Ascending aorta (tissue), 2 donors: ENCODE measurements around the gene PHYH. TPM values are rescaled to one million over a fixed set of nuclear protein-coding genes. Genes with fewer than 3 reads are reported as not detected.
"Not testable (repeated sequence)": the region's sequence is repeated elsewhere in the genome, so short reads cannot be mapped to it uniquely, and the experiment has no call there.

Experiments used
- DNase-seq, 2 donors: peaks; one replicate each; pipeline ENCODE4 v3.0.0-alpha.2; 2019; ENCODE audit warnings: low spot score in 2 of 2
- H3K27ac ChIP-seq, 2 donors: fragments of 200-600 bp; sonication (generic); one replicate each; pipeline ENCODE4 v1.5.1; 2016 to 2017; ENCODE audit warnings: mild to moderate bottlenecking in 1 of 2
- H3K27me3 ChIP-seq: fragments of 200-600 bp; sonication (generic); one replicate; pipeline ENCODE4 v1.5.1; 2017
- H3K36me3 ChIP-seq, 2 donors: fragments of 200-600 bp; sonication (generic); one replicate each; pipeline ENCODE4 v1.5.1; 2016
- H3K4me1 ChIP-seq, 2 donors: fragments of 200-600 bp; sonication (generic); one replicate each; pipeline ENCODE4 v1.5.1; 2016 to 2017; ENCODE audit warnings: mild to moderate bottlenecking in 1 of 2
- H3K4me3 ChIP-seq, 2 donors: fragments of 200-600 bp; sonication (generic); one replicate each; pipeline ENCODE4 v1.5.1; 2016 to 2017; ENCODE audit warnings: mild to moderate bottlenecking in 1 of 2
- H3K9me3 ChIP-seq, 2 donors: fragments of 200-600 bp; sonication (generic); one replicate each; pipeline ENCODE4 v1.5.1; 2016
- intact Hi-C: fragments of 100-400 bp; cut with DNase I; formaldehyde crosslinking; loops from one replicate; pipeline ENCODE4 v1.15.1; 2023
- total RNA-seq: library from RNA; depleted of rRNA; stranded (reverse); fragments of >200 nt; gene quantifications from one replicate; pipeline ENCODE4 v1.1.0, GENCODE V29; 2016
- TF ChIP-seq, protein P1 (sequence below), 3 experiments: fragments of 200-600 bp in 2 of 3; fragments of 450-650 bp in 1 of 3; sonication (generic) in 2 of 3; IDR thresholded peaks; one replicate each; pipeline ENCODE4 v1.5.1; 2016 to 2019; ENCODE audit warnings: antibody characterized with exemption in 3 of 3, mild to moderate bottlenecking in 1 of 3, moderate library complexity in 1 of 3

PHYH gene
- total RNA-seq, 1 donor from 2014 or later: 22.0 TPM

GRCh38 chr10:13236638-13237037 lies 63.2 kb downstream of the PHYH start:
- H3K36me3 ChIP-seq: no peaks in the 10 kb centered on the region
- TF ChIP-seq, protein P1, sequence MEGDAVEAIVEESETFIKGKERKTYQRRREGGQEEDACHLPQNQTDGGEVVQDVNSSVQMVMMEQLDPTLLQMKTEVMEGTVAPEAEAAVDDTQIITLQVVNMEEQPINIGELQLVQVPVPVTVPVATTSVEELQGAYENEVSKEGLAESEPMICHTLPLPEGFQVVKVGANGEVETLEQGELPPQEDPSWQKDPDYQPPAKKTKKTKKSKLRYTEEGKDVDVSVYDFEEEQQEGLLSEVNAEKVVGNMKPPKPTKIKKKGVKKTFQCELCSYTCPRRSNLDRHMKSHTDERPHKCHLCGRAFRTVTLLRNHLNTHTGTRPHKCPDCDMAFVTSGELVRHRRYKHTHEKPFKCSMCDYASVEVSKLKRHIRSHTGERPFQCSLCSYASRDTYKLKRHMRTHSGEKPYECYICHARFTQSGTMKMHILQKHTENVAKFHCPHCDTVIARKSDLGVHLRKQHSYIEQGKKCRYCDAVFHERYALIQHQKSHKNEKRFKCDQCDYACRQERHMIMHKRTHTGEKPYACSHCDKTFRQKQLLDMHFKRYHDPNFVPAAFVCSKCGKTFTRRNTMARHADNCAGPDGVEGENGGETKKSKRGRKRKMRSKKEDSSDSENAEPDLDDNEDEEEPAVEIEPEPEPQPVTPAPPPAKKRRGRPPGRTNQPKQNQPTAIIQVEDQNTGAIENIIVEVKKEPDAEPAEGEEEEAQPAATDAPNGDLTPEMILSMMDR (IDR thresholded peaks at IDR 0.05): no peak
- intact Hi-C loops: no loop called here
- no peak overlapping the region for H3K4me3 ChIP-seq
- peak in 1 of 2 donors; percentile 15 for DNase-seq
- no peaks in the 10 kb centered on the region for H3K9me3 ChIP-seq
- no peaks in the 10 kb centered on the region for H3K4me1 ChIP-seq
- no peaks in the 10 kb centered on the region for H3K27me3 ChIP-seq
- H3K27ac ChIP-seq: no peak overlapping the region

GRCh38 chr10:13234736-13235135 lies 65.1 kb downstream of the PHYH start:
- intact Hi-C loops, H3K4me3 ChIP-seq, H3K36me3 ChIP-seq, H3K4me1 ChIP-seq, DNase-seq, H3K9me3 ChIP-seq, H3K27ac ChIP-seq, H3K27me3 ChIP-seq: not testable (repeated sequence)

GRCh38 chr10:13234172-13234571 lies 65.7 kb downstream of the PHYH start, which contains the start of gene UCMA:
UCMA (minus strand) TSS chr10:13234374; CDS start chr10:13234258, 116 bp downstream.
- intact Hi-C loops: no loop called here
- TF ChIP-seq, protein P1 (IDR thresholded peaks at IDR 0.05): no peak
- H3K27ac ChIP-seq: no peak within 1 kb of the TSS
- DNase-seq: peak in 1 of 2 donors; percentile 34
- H3K9me3 ChIP-seq: no peaks in the 10 kb centered on the region
- no peak within 1 kb of the TSS for H3K4me3 ChIP-seq
- H3K4me1 ChIP-seq: no peaks in the 10 kb centered on the region
- no peaks in the 10 kb centered on the region for H3K36me3 ChIP-seq
- H3K27me3 ChIP-seq: no peaks in the 10 kb centered on the region

DNA sequence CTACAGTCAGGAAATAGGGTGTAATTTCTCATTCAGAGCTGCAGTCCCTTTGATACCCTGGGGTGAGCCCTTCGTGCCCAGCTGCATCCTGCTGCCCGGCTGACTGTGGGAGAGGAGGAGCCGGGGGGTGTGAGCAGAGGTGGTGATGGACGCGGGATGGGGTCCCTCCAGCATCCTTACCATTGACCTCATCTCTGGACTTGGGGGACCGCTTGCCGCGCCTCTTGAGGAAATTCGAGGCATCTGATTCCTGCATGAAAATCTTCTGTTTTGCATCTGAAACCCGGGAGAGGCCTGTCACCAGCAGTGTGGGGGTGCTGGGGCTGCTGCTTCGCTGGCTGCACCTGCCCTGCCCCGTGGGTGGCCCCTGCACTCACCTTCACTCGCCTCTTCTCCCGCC lies 66.5 kb downstream of the PHYH start:
- no peak overlapping the region for H3K27ac ChIP-seq
- intact Hi-C loops: no loop called here
- DNase-seq: peak in 1 of 2 donors; percentile 46
- H3K27me3 ChIP-seq: no peaks in the 10 kb centered on the region
- H3K4me3 ChIP-seq: no peak overlapping the region
- no peaks in the 10 kb centered on the region for H3K36me3 ChIP-seq
- H3K9me3 ChIP-seq: no peaks in the 10 kb centered on the region
- H3K4me1 ChIP-seq: no peaks in the 10 kb centered on the region
- TF ChIP-seq, protein P1 (IDR thresholded peaks at IDR 0.05): no peak

- no peak overlapping the region for H3K27ac ChIP-seq
- no peak overlapping the region for H3K4me3 ChIP-seq
- H3K36me3 ChIP-seq: no peaks in the 10 kb centered on the region
- no peaks in the 10 kb centered on the region for H3K9me3 ChIP-seq
- no peaks in the 10 kb centered on the region for H3K27me3 ChIP-seq
- peaks cover 0 to 4% of the 10 kb centered on the region in 2 donors for H3K4me1 ChIP-seq
- DNase-seq: peak in 1 of 2 donors; percentile 28
- TF ChIP-seq, protein P1 (IDR thresholded peaks at IDR 0.05): no peak
- intact Hi-C loops: no loop called here
These were observed 68.1 kb downstream of the PHYH start for GRCh38 chr10:13231808-13232207.

- TF ChIP-seq, protein P1 (IDR thresholded peaks at IDR 0.05): no peak
- Histone ChIP-seq H3K4me3 (no peak overlapping the region), H3K4me1 (peaks cover 0 to 4% of the 10 kb centered on the region in 2 donors), H3K36me3 (no peaks in the 10 kb centered on the region), H3K27ac (no peak overlapping the region), H3K27me3 (no peaks in the 10 kb centered on the region), H3K9me3 (no peaks in the 10 kb centered on the region)
- peak in 1 of 2 donors; percentile 12 for DNase-seq
- intact Hi-C loops: no loop called here
These were observed 68.7 kb downstream of the PHYH start for GRCh38 chr10:13231190-13231589.

Other genes with a start within 250 kb of the PHYH start
- gene OPTN, start 199.9 kb downstream of the PHYH start, total RNA-seq: 48.5 TPM
- 0.11 TPM for gene MCM10, start 138.5 kb downstream of the PHYH start, total RNA-seq
- not detected for gene UCMA, start 65.7 kb downstream of the PHYH start, total RNA-seq
- 20.3 TPM for gene SEPHS1, start 48.2 kb upstream of the PHYH start, total RNA-seq
- 6.9 TPM for gene BEND7, start 228.9 kb upstream of the PHYH start, total RNA-seq